Measurements from ENCODE around the gene FAM50A. TPM values are rescaled to one million over a fixed set of nuclear protein-coding genes. Genes with fewer than 3 reads are reported as not detected.

FAM50A gene
- total RNA-seq, 2 experiments from 2014 or later: 30.8 to 55.1 TPM

DNA sequence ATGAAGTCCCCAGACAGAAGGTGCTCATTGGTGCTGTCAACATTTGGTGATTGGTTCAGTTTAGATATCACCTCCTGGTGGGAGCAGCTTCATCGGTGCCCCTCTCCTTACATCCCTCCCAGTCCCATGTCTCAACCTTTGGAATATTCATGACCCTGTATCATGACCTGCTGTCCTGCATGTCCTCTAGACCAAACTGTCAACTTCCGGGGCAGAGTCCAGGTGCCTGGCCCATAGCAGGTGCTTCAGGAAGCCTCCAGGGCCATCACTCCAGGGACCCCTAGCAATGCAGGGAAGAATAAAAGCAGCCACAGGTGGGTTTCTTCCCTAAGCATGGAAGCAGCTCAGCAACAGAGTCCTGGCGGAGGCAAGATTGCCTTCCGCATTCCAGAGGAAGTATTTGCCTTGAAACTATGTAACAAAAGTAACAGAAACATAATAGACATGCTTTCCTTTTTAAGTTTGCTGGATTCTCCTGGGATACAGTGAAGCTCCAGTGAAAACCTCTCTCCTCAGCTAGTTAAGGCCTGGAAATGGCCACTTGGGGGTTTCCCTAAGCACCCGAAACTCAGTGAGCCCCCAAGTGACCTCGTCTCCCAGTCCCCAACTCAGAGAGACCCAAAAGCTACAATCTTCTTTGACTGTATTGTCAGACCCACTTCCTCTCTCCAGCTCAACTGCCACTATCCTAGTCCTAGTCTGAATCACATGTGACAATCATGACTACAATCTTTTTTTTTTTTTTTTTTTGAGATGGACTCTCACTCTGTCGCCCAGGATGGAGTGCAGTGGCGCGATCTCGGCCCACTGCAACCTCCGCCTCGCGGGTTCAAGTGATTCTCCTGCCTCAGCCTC, 16.8 kb upstream of the FAM50A start:
- Histone ChIP-seq H3K9me2 (ENCODE audit: insufficient read depth, low read length) (no peaks in the 10 kb centered on the region), H3K4me3 (ENCODE audit: low read depth, low read length, poor library complexity, severe bottlenecking) (no peak overlapping the region), H3K9me3 (ENCODE audit: low read length) (no peaks in the 10 kb centered on the region), H3K4me2 (ENCODE audit: low read length) (0 out of 2 replicates have a peak overlapping the region, but pooled peaks have one; percentile 66), H3K79me2 (ENCODE audit: insufficient read depth, low read depth, low read length) (peaks cover 13% of the 10 kb centered on the region; the same call in 1 of the 2 replicates), H3K27ac (ENCODE audit: low read depth, low read length, poor library complexity, severe bottlenecking) (no peak overlapping the region), H3K36me3 (ENCODE audit: insufficient read depth, low read length) (no peaks in the 10 kb centered on the region), H2AFZ (ENCODE audit: low read length) (no peak overlapping the region), H4K20me1 (ENCODE audit: insufficient read depth, low read length) (no peaks in the 10 kb centered on the region), H3K4me1 (ENCODE audit: insufficient read depth, low read length, poor library complexity, severe bottlenecking) (peaks cover 14% of the 10 kb centered on the region)
- no TSS peak for BruUV-seq (replicated peaks)
- intact Hi-C loops (cut with micrococcal nuclease; ENCODE audit: unreplicated experiment): loop anchor here (5.0 kb wide), 1 partner anchor 65 kb away; the partner anchor contains the start of gene SLC10A3
- ChIA-PET CTCF (ENCODE audit: unreplicated experiment) (no interaction called here), POLR2A (interaction anchor here (0.5 to 0.9 kb wide), 5 partner anchors 14 to 311 kb away, joined by 3 to 8 read pairs (median 4); no protein-coding TSS in a partner anchor)
- DNase-seq (ENCODE audit: low spot score): no peak
- TF ChIP-seq EZH2phosphoT487 (IDR thresholded peaks at IDR 0.05; ENCODE audit: borderline replicate concordance, low read depth, low read length): no peak
- TF ChIP-seq, protein P1, sequence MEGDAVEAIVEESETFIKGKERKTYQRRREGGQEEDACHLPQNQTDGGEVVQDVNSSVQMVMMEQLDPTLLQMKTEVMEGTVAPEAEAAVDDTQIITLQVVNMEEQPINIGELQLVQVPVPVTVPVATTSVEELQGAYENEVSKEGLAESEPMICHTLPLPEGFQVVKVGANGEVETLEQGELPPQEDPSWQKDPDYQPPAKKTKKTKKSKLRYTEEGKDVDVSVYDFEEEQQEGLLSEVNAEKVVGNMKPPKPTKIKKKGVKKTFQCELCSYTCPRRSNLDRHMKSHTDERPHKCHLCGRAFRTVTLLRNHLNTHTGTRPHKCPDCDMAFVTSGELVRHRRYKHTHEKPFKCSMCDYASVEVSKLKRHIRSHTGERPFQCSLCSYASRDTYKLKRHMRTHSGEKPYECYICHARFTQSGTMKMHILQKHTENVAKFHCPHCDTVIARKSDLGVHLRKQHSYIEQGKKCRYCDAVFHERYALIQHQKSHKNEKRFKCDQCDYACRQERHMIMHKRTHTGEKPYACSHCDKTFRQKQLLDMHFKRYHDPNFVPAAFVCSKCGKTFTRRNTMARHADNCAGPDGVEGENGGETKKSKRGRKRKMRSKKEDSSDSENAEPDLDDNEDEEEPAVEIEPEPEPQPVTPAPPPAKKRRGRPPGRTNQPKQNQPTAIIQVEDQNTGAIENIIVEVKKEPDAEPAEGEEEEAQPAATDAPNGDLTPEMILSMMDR (conservative IDR thresholded peaks at IDR 0.05; ENCODE audit: low read length): no peak

DNA sequence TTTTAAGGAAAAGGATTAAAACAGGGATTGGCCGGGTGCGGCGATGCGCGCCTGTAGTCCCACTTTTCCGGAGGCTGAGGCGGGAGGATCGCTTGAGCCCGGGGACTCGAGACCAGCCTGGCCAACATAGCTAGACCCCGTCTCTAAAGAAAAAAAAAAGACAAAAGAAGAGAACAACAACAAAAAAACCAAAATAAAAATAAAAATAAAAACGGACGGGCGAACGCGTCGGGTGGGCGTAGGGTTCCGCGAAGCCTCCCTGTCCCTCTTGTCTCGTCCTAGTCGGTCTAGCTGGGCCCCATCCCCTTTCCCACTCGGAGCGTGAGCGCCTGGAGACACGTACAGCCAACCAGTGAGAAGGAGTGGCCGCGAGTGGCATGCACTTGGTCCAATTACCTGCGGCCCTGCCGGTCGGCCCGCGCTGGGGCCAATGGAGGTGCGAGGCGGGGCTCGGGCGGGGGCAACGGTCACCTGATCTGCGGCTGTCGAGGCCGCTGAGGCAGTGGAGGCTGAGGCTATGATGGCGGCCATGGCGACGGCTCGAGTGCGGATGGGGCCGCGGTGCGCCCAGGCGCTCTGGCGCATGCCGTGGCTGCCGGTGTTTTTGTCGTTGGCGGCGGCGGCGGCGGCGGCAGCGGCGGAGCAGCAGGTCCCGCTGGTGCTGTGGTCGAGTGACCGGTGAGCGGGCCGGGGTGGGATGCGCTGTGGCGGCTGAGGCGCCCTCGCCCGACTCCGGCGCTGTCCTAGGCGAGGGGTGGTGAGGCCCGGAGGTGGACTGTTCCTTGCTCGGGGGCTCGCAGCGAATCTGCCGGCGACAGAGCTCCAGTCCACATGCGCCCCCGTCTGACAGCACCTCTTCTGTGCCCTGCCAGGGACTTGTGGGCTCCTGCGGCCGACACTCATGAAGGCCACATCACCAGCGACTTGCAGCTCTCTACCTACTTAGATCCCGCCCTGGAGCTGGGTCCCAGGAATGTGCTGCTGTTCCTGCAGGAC, 15.5 kb upstream of the FAM50A start, which contains the start of gene ATP6AP1:
Gene ATP6AP1, plus strand, starts transcription at position 502 of the 996 bp plus-strand sequence. Its CDS starts 16 bp downstream, at position 518.
- intact Hi-C loops (cut with micrococcal nuclease; ENCODE audit: unreplicated experiment): loop anchor here (5.0 kb wide), 1 partner anchor 64 kb away; the partner anchor contains the start of gene SLC10A3
- CTCF ChIA-PET (ENCODE audit: unreplicated experiment): no interaction called here
- H3K9me3 ChIP-seq (ENCODE audit: low read length): no peaks in the 10 kb centered on the region

More for the DNA sequence above, 15.5 kb upstream of the FAM50A start, which contains the start of gene ATP6AP1:
- Histone ChIP-seq H3K4me3 (ENCODE audit: low read depth, low read length, poor library complexity, severe bottlenecking) (peak within 1 kb of the TSS; percentile 90), H2AFZ (ENCODE audit: low read length) (peak within 1 kb of the TSS; percentile 58; the same call in 1 of the 2 replicates), H3K36me3 (ENCODE audit: insufficient read depth, low read length) (no peaks in the 10 kb centered on the region), H3K79me2 (ENCODE audit: insufficient read depth, low read depth, low read length) (peaks cover 13% of the 10 kb centered on the region; the same call in 1 of the 2 replicates), H4K20me1 (ENCODE audit: insufficient read depth, low read length) (no peaks in the 10 kb centered on the region), H3K4me2 (ENCODE audit: low read length) (peak within 1 kb of the TSS; percentile 99), H3K9me2 (ENCODE audit: insufficient read depth, low read length) (no peaks in the 10 kb centered on the region), H3K27ac (ENCODE audit: low read depth, low read length, poor library complexity, severe bottlenecking) (peak within 1 kb of the TSS; percentile 47), H3K4me1 (ENCODE audit: insufficient read depth, low read length, poor library complexity, severe bottlenecking) (peaks cover 14% of the 10 kb centered on the region)
- BruUV-seq (replicated peaks): no TSS peak
- no peak for TF ChIP-seq EZH2phosphoT487 (IDR thresholded peaks at IDR 0.05; ENCODE audit: borderline replicate concordance, low read depth, low read length)
- TF ChIP-seq, protein P1 (conservative IDR thresholded peaks at IDR 0.05; ENCODE audit: low read length): 0 out of 2 replicates have a peak, but pooled peaks have one; percentile 33
- POLR2A ChIA-PET: interaction anchor here (0.7 to 2.2 kb wide), 3 partner anchors 29 to 86 kb away, joined by 3 to 6 read pairs (median 3); partner anchors contain the start of gene SLC10A3
- DNase-seq (ENCODE audit: low spot score): peak; percentile 92
